NCI-H1092 treated with DMSO at 0.1 percent for 48 hours (cell line): ENCODE results near the gene DLL3.

ENCODE experiments used
- DNase-seq: peaks from one replicate; lab custom pipeline; 2025; lab: John Stamatoyannopoulos, UW

The DLL3 gene

DNA sequence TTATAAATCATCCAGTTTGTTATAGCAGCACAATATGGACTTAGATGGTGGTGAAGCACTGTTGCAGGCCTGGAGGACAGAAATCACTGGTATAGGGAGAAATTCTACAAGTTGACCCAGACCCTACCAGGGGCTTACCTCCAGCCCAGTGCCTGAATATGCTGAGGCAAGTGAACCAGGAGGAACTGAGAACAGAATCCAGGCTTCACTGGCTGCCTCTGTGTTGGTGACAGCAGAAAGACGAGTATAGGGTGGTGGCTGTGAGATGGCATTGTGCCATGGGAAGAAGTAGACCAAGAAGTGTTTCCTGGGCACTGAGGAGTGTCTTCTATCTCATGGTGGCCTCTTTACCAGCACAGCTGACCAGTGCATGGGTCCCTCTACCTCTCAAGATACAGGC, 57.1 kb downstream of the DLL3 start:
- DNase-seq = no peak
